RCC 7860 (cell line): Measurements from ENCODE around the gene RILPL1.
A peak's percentile ranks its signal among the peaks of the same experiment; 100 is the strongest.
"Not testable (repeated sequence)": the region's sequence is repeated elsewhere in the genome, so short reads cannot be mapped to it uniquely, and the experiment has no call there.

Experiments
- DNase-seq: peaks from one replicate; pipeline ENCODE4 v3.0.0-alpha.2; 2015; ENCODE audit warnings: low spot score
- FAIRE-seq: peaks from 2 replicates; lab custom pipeline; 2012; peaks lifted over from hg19 to GRCh38; lab: Jason Lieb, UNC

Gene RILPL1

GRCh38 chr12:123531091-123531490 is 2.4 kb downstream of the RILPL1 start:
- DNase-seq: no peak
- FAIRE-seq: no peak

- FAIRE-seq (no peak), DNase-seq (no peak)
These were observed 2.9 kb downstream of the RILPL1 start for GRCh38 chr12:123530668-123531067.

GRCh38 chr12:123529686-123530085 is 3.8 kb downstream of the RILPL1 start:
- FAIRE-seq: no peak
- DNase-seq: no peak

- DNase-seq: no peak
- FAIRE-seq: no peak
These were observed 4.7 kb downstream of the RILPL1 start for GRCh38 chr12:123528858-123529257.

- no peak for FAIRE-seq
- no peak for DNase-seq
These were observed 6.9 kb downstream of the RILPL1 start for GRCh38 chr12:123526542-123527080.

- DNase-seq: no peak
- FAIRE-seq: no peak
These were observed 9.1 kb downstream of the RILPL1 start for GRCh38 chr12:123524378-123524777.

- FAIRE-seq (no peak), DNase-seq (no peak)
These were observed 10.0 kb downstream of the RILPL1 start for GRCh38 chr12:123523518-123523917.

- no peak for FAIRE-seq
- DNase-seq: no peak
These were observed 11.4 kb downstream of the RILPL1 start for GRCh38 chr12:123522164-123522563.

GRCh38 chr12:123520567-123521474 is 12.7 kb downstream of the RILPL1 start:
- FAIRE-seq (no peak), DNase-seq (no peak)

GRCh38 chr12:123519141-123520001 is 14.1 kb downstream of the RILPL1 start:
- DNase-seq: peak; percentile 74
- peak; percentile 69 for FAIRE-seq

GRCh38 chr12:123516216-123516780 is 17.2 kb downstream of the RILPL1 start:
- FAIRE-seq: no peak
- DNase-seq: no peak

- not testable (repeated sequence) for DNase-seq, FAIRE-seq
These were observed 18.8 kb downstream of the RILPL1 start for GRCh38 chr12:123514582-123515221.

- FAIRE-seq: no peak
- no peak for DNase-seq
These were observed 19.7 kb downstream of the RILPL1 start for GRCh38 chr12:123513805-123514204.

- FAIRE-seq: no peak
- no peak for DNase-seq
These were observed 20.5 kb downstream of the RILPL1 start for GRCh38 chr12:123512838-123513665.

GRCh38 chr12:123506843-123507236 is 26.7 kb downstream of the RILPL1 start:
- FAIRE-seq: no peak
- no peak for DNase-seq

GRCh38 chr12:123506059-123506842 is 27.3 kb downstream of the RILPL1 start:
- DNase-seq: no peak
- no peak for FAIRE-seq

GRCh38 chr12:123502163-123502704 is 31.3 kb downstream of the RILPL1 start:
- FAIRE-seq: no peak
- no peak for DNase-seq

GRCh38 chr12:123499332-123499731 is 34.2 kb downstream of the RILPL1 start:
- FAIRE-seq (no peak), DNase-seq (no peak)
